IPS-18a (cell line): Measurements from ENCODE around the gene CYBRD1.
"Not testable (repeated sequence)": the region's sequence is repeated elsewhere in the genome, so short reads cannot be mapped to it uniquely, and the experiment has no call there.

Experiments
- H3K27ac ChIP-seq: one replicate; pipeline ENCODE4 v1.5.1; 2013; ENCODE audit warnings: low read length
- H3K27me3 ChIP-seq: one replicate; pipeline ENCODE4 v1.6.1; 2013; ENCODE audit warnings: mild to moderate bottlenecking, low read length; ENCODE audit not compliant: control insufficient read depth, insufficient read depth
- H3K36me3 ChIP-seq: one replicate; pipeline ENCODE4 v1.6.1; 2013; ENCODE audit warnings: low read depth, low read length; ENCODE audit not compliant: control insufficient read depth
- H3K4me1 ChIP-seq: one replicate; pipeline ENCODE4 v1.6.1; 2013; ENCODE audit warnings: low read depth, low read length; ENCODE audit not compliant: control insufficient read depth
- H3K4me3 ChIP-seq: one replicate; pipeline ENCODE4 v1.5.1; 2013; ENCODE audit warnings: low read length
- H3K9ac ChIP-seq: one replicate; pipeline ENCODE4 v1.6.1; 2013; ENCODE audit warnings: mild to moderate bottlenecking, low read length, moderate library complexity
- H3K9me3 ChIP-seq: one replicate; pipeline ENCODE4 v1.6.1; 2013; ENCODE audit warnings: low read depth, low read length; ENCODE audit not compliant: control insufficient read depth

CYBRD1 gene

GRCh38 chr2:171490577-171490976, 31.7 kb upstream of the CYBRD1 start:
- Histone ChIP-seq H3K9ac (no peak overlapping the region), H3K9me3 (no peaks in the 10 kb centered on the region), H3K4me3 (no peak overlapping the region), H3K27ac (no peak overlapping the region), H3K27me3 (no peaks in the 10 kb centered on the region), H3K36me3 (no peaks in the 10 kb centered on the region), H3K4me1 (peaks cover 5% of the 10 kb centered on the region)

- peaks cover 5% of the 10 kb centered on the region for H3K4me1 ChIP-seq
- H3K27me3 ChIP-seq = no peaks in the 10 kb centered on the region
- H3K9me3 ChIP-seq = no peaks in the 10 kb centered on the region
- no peaks in the 10 kb centered on the region for H3K36me3 ChIP-seq
- no peak overlapping the region for H3K27ac ChIP-seq
- H3K4me3 ChIP-seq = no peak overlapping the region
- H3K9ac ChIP-seq = no peak overlapping the region
Observed at GRCh38 chr2:171491292-171491691, 31.0 kb upstream of the CYBRD1 start.

GRCh38 chr2:171492664-171493063, 29.6 kb upstream of the CYBRD1 start:
- Histone ChIP-seq H3K9me3 (no peaks in the 10 kb centered on the region), H3K9ac (no peak overlapping the region), H3K4me1 (peaks cover 5% of the 10 kb centered on the region), H3K27ac (no peak overlapping the region), H3K27me3 (no peaks in the 10 kb centered on the region), H3K4me3 (no peak overlapping the region), H3K36me3 (no peaks in the 10 kb centered on the region)

GRCh38 chr2:171497664-171498063, 24.6 kb upstream of the CYBRD1 start:
- H3K9me3 ChIP-seq, H3K27ac ChIP-seq, H3K9ac ChIP-seq, H3K27me3 ChIP-seq, H3K4me1 ChIP-seq, H3K4me3 ChIP-seq, H3K36me3 ChIP-seq: not testable (repeated sequence)

DNA sequence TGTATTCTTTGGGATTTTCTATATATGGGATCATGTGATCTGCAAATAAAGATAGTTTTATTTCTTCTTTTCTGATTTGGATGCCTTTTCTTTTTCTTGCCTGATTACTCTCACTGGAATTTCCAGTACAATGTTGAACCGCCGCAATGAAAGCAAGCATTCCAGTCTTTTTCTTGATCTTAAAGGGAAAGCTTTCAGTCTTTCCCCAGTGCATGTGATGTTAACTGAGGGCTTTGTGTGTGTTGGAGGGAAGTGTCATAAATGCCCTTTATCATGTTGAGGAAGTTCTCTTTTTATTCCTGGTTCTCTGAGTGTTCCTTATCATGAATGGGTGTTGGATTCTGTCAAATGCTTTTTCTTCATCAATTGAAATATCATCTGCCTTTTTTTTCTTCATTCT, 16.9 kb upstream of the CYBRD1 start:
- Histone ChIP-seq H3K9ac (no peak overlapping the region), H3K4me3 (no peak overlapping the region), H3K27me3 (no peaks in the 10 kb centered on the region), H3K9me3 (no peaks in the 10 kb centered on the region), H3K4me1 (no peaks in the 10 kb centered on the region), H3K27ac (no peak overlapping the region), H3K36me3 (no peaks in the 10 kb centered on the region)

- Histone ChIP-seq H3K36me3 (no peaks in the 10 kb centered on the region), H3K9me3 (no peaks in the 10 kb centered on the region), H3K27me3 (no peaks in the 10 kb centered on the region), H3K9ac (no peak overlapping the region), H3K4me3 (no peak overlapping the region), H3K4me1 (no peaks in the 10 kb centered on the region), H3K27ac (no peak overlapping the region)
Observed at GRCh38 chr2:171509945-171510731, 12.1 kb upstream of the CYBRD1 start.

- Histone ChIP-seq H3K27me3 (no peaks in the 10 kb centered on the region), H3K36me3 (no peaks in the 10 kb centered on the region), H3K9ac (no peak overlapping the region), H3K4me3 (no peak overlapping the region), H3K9me3 (no peaks in the 10 kb centered on the region), H3K4me1 (peaks cover 6% of the 10 kb centered on the region), H3K27ac (no peak overlapping the region)
Observed at GRCh38 chr2:171512014-171512413, 10.3 kb upstream of the CYBRD1 start.

DNA sequence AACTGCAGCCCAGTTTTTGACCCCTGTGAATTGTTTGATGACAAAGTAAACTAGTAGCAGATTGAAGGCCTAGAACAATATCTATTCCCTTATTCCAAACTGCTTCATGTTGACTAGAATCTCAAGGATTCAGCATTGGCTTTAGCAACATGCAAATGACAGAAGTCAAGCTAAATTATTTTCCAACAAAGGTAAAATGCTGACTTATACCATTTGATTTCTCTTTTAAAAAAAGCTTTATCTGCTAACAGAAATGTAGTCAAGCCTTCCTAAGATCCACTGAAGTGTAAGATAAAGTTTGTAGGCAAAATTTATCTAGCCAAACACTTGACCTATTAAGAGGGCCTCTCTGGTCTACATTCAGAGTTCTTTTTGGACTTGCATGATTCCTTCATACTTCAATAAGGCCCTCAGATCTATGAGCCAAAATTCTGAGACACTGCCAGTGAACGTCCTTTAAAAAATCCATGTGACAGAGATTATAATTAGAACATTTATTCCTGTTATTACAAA, 9.5 kb upstream of the CYBRD1 start:
- H3K4me1 ChIP-seq = peaks cover 6% of the 10 kb centered on the region
- H3K27ac ChIP-seq = no peak overlapping the region
- no peaks in the 10 kb centered on the region for H3K36me3 ChIP-seq
- no peaks in the 10 kb centered on the region for H3K9me3 ChIP-seq
- no peak overlapping the region for H3K4me3 ChIP-seq
- H3K9ac ChIP-seq = no peak overlapping the region
- H3K27me3 ChIP-seq = no peaks in the 10 kb centered on the region

- peaks cover 6% of the 10 kb centered on the region for H3K4me1 ChIP-seq
- no peak overlapping the region for H3K27ac ChIP-seq
- no peak overlapping the region for H3K9ac ChIP-seq
- no peak overlapping the region for H3K4me3 ChIP-seq
- no peaks in the 10 kb centered on the region for H3K9me3 ChIP-seq
- H3K36me3 ChIP-seq = no peaks in the 10 kb centered on the region
- H3K27me3 ChIP-seq = no peaks in the 10 kb centered on the region
Observed at GRCh38 chr2:171513719-171514160, 8.5 kb upstream of the CYBRD1 start.

- Histone ChIP-seq H3K27ac (no peak overlapping the region), H3K4me1 (peaks cover 6% of the 10 kb centered on the region), H3K4me3 (no peak overlapping the region), H3K27me3 (no peaks in the 10 kb centered on the region), H3K9ac (no peak overlapping the region), H3K36me3 (no peaks in the 10 kb centered on the region), H3K9me3 (no peaks in the 10 kb centered on the region)
Observed at GRCh38 chr2:171514908-171515582, 7.2 kb upstream of the CYBRD1 start.

- Histone ChIP-seq H3K4me3 (no peak overlapping the region), H3K9ac (no peak overlapping the region), H3K27ac (no peak overlapping the region), H3K4me1 (peaks cover 6% of the 10 kb centered on the region), H3K27me3 (no peaks in the 10 kb centered on the region), H3K9me3 (no peaks in the 10 kb centered on the region), H3K36me3 (no peaks in the 10 kb centered on the region)
Observed at GRCh38 chr2:171515672-171516298, 6.5 kb upstream of the CYBRD1 start.
